ENCODE data around the gene GP1BB.

The GP1BB gene

GRCh38 chr22:19739911-19740449 is 16.6 kb downstream of the GP1BB start:
- no peak overlapping the region for H3K4me3 ChIP-seq (ENCODE audit: low read length)
- no peak overlapping the region for H2AFZ ChIP-seq (ENCODE audit: low read depth, low read length)
- H3K4me1 ChIP-seq (ENCODE audit: insufficient read depth, low read length) = peaks cover 2% of the 10 kb centered on the region
- H3K36me3 ChIP-seq (ENCODE audit: insufficient read depth, low read length) = no peaks in the 10 kb centered on the region
- H3K9me3 ChIP-seq (ENCODE audit: low read length) = no peaks in the 10 kb centered on the region
- peaks cover 59% of the 10 kb centered on the region for H3K27me3 ChIP-seq (ENCODE audit: insufficient read depth, low read length)

GRCh38 chr22:19740586-19740985 is 17.2 kb downstream of the GP1BB start:
- H3K4me1 ChIP-seq (ENCODE audit: insufficient read depth, low read length) = peaks cover 2% of the 10 kb centered on the region
- H3K36me3 ChIP-seq (ENCODE audit: insufficient read depth, low read length) = no peaks in the 10 kb centered on the region

GRCh38 chr22:19741053-19741452 is 17.7 kb downstream of the GP1BB start:
- Histone ChIP-seq H3K4me3 (ENCODE audit: low read length) (no peak overlapping the region), H3K36me3 (ENCODE audit: insufficient read depth, low read length) (no peaks in the 10 kb centered on the region), H3K27me3 (ENCODE audit: insufficient read depth, low read length) (peaks cover 53% of the 10 kb centered on the region), H2AFZ (ENCODE audit: low read depth, low read length) (no peak overlapping the region), H3K9me3 (ENCODE audit: low read length) (no peaks in the 10 kb centered on the region), H3K4me1 (ENCODE audit: insufficient read depth, low read length) (peaks cover 2% of the 10 kb centered on the region)

More at GRCh38 chr22:19740586-19740985, 17.2 kb downstream of the GP1BB start:
- Histone ChIP-seq H3K9me3 (ENCODE audit: low read length) (no peaks in the 10 kb centered on the region), H3K27me3 (ENCODE audit: insufficient read depth, low read length) (peaks cover 53% of the 10 kb centered on the region), H2AFZ (ENCODE audit: low read depth, low read length) (no peak overlapping the region), H3K4me3 (ENCODE audit: low read length) (no peak overlapping the region)

GRCh38 chr22:19742160-19743066 is 19.1 kb downstream of the GP1BB start:
- Histone ChIP-seq H3K27me3 (ENCODE audit: insufficient read depth, low read length) (peaks cover 51% of the 10 kb centered on the region), H3K4me1 (ENCODE audit: insufficient read depth, low read length) (peaks cover 2% of the 10 kb centered on the region), H3K9me3 (ENCODE audit: low read length) (no peaks in the 10 kb centered on the region), H3K4me3 (ENCODE audit: low read length) (no peak overlapping the region), H2AFZ (ENCODE audit: low read depth, low read length) (no peak overlapping the region), H3K36me3 (ENCODE audit: insufficient read depth, low read length) (no peaks in the 10 kb centered on the region)

GRCh38 chr22:19743081-19743480 is 19.7 kb downstream of the GP1BB start:
- no peak overlapping the region for H3K4me3 ChIP-seq (ENCODE audit: low read length)
- no peaks in the 10 kb centered on the region for H3K4me1 ChIP-seq (ENCODE audit: insufficient read depth, low read length)
- peaks cover 52% of the 10 kb centered on the region for H3K27me3 ChIP-seq (ENCODE audit: insufficient read depth, low read length)
- H3K9me3 ChIP-seq (ENCODE audit: low read length) = no peaks in the 10 kb centered on the region
- H3K36me3 ChIP-seq (ENCODE audit: insufficient read depth, low read length) = no peaks in the 10 kb centered on the region
- no peak overlapping the region for H2AFZ ChIP-seq (ENCODE audit: low read depth, low read length)

- H3K27me3 ChIP-seq (ENCODE audit: insufficient read depth, low read length) = peaks cover 56% of the 10 kb centered on the region
- no peaks in the 10 kb centered on the region for H3K9me3 ChIP-seq (ENCODE audit: low read length)
- no peaks in the 10 kb centered on the region for H3K36me3 ChIP-seq (ENCODE audit: insufficient read depth, low read length)
- no peak overlapping the region for H2AFZ ChIP-seq (ENCODE audit: low read depth, low read length)
- no peak overlapping the region for H3K4me3 ChIP-seq (ENCODE audit: low read length)
- no peaks in the 10 kb centered on the region for H3K4me1 ChIP-seq (ENCODE audit: insufficient read depth, low read length)
Observed at GRCh38 chr22:19743651-19744050, 20.3 kb downstream of the GP1BB start.

GRCh38 chr22:19744350-19745006 is 21.1 kb downstream of the GP1BB start:
- Histone ChIP-seq H2AFZ (ENCODE audit: low read depth, low read length) (no peak overlapping the region), H3K27me3 (ENCODE audit: insufficient read depth, low read length) (peaks cover 62% of the 10 kb centered on the region), H3K4me3 (ENCODE audit: low read length) (no peak overlapping the region), H3K4me1 (ENCODE audit: insufficient read depth, low read length) (no peaks in the 10 kb centered on the region), H3K9me3 (ENCODE audit: low read length) (no peaks in the 10 kb centered on the region), H3K36me3 (ENCODE audit: insufficient read depth, low read length) (no peaks in the 10 kb centered on the region)

- H3K9me3 ChIP-seq (ENCODE audit: low read length) = no peaks in the 10 kb centered on the region
- H3K4me1 ChIP-seq (ENCODE audit: insufficient read depth, low read length) = no peaks in the 10 kb centered on the region
- H3K4me3 ChIP-seq (ENCODE audit: low read length) = no peak overlapping the region
- H3K36me3 ChIP-seq (ENCODE audit: insufficient read depth, low read length) = no peaks in the 10 kb centered on the region
- peaks cover 61% of the 10 kb centered on the region for H3K27me3 ChIP-seq (ENCODE audit: insufficient read depth, low read length)
- no peak overlapping the region for H2AFZ ChIP-seq (ENCODE audit: low read depth, low read length)
Observed at GRCh38 chr22:19745155-19746101, 22.1 kb downstream of the GP1BB start.

- H3K9me3 ChIP-seq (ENCODE audit: low read length) = no peaks in the 10 kb centered on the region
- no peak overlapping the region for H3K4me3 ChIP-seq (ENCODE audit: low read length)
- H2AFZ ChIP-seq (ENCODE audit: low read depth, low read length) = no peak overlapping the region
- H3K4me1 ChIP-seq (ENCODE audit: insufficient read depth, low read length) = no peaks in the 10 kb centered on the region
- no peaks in the 10 kb centered on the region for H3K36me3 ChIP-seq (ENCODE audit: insufficient read depth, low read length)
- H3K27me3 ChIP-seq (ENCODE audit: insufficient read depth, low read length) = peaks cover 63% of the 10 kb centered on the region
Observed at GRCh38 chr22:19746726-19747125, 23.4 kb downstream of the GP1BB start.

GRCh38 chr22:19747551-19747950 is 24.2 kb downstream of the GP1BB start:
- no peaks in the 10 kb centered on the region for H3K36me3 ChIP-seq (ENCODE audit: insufficient read depth, low read length)
- no peak overlapping the region for H3K4me3 ChIP-seq (ENCODE audit: low read length)
- H3K9me3 ChIP-seq (ENCODE audit: low read length) = no peaks in the 10 kb centered on the region
- peaks cover 63% of the 10 kb centered on the region for H3K27me3 ChIP-seq (ENCODE audit: insufficient read depth, low read length)
- no peak overlapping the region for H2AFZ ChIP-seq (ENCODE audit: low read depth, low read length)
- no peaks in the 10 kb centered on the region for H3K4me1 ChIP-seq (ENCODE audit: insufficient read depth, low read length)

- H3K36me3 ChIP-seq (ENCODE audit: insufficient read depth, low read length) = no peaks in the 10 kb centered on the region
- H3K4me3 ChIP-seq (ENCODE audit: low read length) = no peak overlapping the region
- H2AFZ ChIP-seq (ENCODE audit: low read depth, low read length) = no peak overlapping the region
- peaks cover 68% of the 10 kb centered on the region for H3K27me3 ChIP-seq (ENCODE audit: insufficient read depth, low read length)
- no peaks in the 10 kb centered on the region for H3K4me1 ChIP-seq (ENCODE audit: insufficient read depth, low read length)
- H3K9me3 ChIP-seq (ENCODE audit: low read length) = no peaks in the 10 kb centered on the region
Observed at GRCh38 chr22:19748139-19748538, 24.8 kb downstream of the GP1BB start.

- no peaks in the 10 kb centered on the region for H3K4me1 ChIP-seq (ENCODE audit: insufficient read depth, low read length)
- no peak overlapping the region for H2AFZ ChIP-seq (ENCODE audit: low read depth, low read length)
- peaks cover 78% of the 10 kb centered on the region for H3K27me3 ChIP-seq (ENCODE audit: insufficient read depth, low read length)
- H3K36me3 ChIP-seq (ENCODE audit: insufficient read depth, low read length) = no peaks in the 10 kb centered on the region
- H3K4me3 ChIP-seq (ENCODE audit: low read length) = no peak overlapping the region
- H3K9me3 ChIP-seq (ENCODE audit: low read length) = no peaks in the 10 kb centered on the region
Observed at GRCh38 chr22:19748991-19749664, 25.8 kb downstream of the GP1BB start.
